HG03521 (cell line): Measurements from ENCODE around the gene MRPS18C.

ENCODE experiments used
- ATAC-seq: cut with Tn5 transposase; IDR thresholded peaks from one replicate; pipeline ENCODE4 v1.9.1; 2021; ENCODE audit warnings: mild to moderate bottlenecking, moderate library complexity; ENCODE audit not compliant: unreplicated experiment

MRPS18C gene

DNA sequence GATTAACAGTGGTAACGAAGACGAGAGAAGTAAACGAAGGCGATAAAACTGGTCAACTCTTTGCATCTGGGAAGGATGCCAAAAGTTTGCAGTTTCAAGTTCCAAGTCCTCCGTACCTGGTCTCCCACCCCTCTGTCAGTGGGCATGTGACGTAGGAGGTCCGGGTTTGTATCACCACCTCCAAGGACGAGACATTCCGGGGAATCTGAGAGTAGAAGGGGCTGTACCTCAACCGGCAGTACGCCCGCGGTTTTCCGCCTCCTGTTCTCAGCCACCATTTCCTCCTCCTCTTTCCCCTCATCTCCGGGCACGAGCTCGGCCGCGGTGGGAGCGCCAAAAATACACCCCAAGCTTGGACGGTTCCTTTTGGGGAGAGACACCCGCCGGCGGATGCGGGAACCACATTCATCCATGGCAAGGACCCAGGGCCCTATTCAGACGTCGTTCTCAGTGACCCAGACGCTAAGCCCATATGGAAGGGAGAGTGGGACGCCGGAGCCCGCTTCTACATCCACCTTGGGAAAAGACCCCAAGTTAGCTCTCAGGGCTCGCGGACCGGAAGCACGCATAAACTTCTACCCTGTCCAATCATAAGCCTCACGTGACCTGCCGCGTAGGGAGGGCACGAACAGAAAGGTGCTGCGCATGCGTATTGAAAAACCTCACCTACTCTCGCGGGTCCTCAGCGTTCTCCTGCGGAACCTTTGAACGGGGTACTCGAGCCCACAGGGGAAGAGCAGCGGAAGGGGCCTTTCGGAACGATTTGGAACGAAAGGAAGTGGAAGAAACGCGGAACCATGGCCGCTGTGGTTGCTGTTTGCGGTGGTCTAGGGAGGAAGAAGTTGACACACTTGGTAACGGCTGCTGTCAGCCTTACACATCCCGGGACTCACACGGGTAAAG, at the start of gene MRPS18C, which contains the start of gene HELQ:
MRPS18C (plus strand) TSS at position 778 of the 903 bp plus-strand sequence; CDS start at position 798, 20 bp downstream.
HELQ (minus strand) TSS at position 543 of the 903 bp plus-strand sequence; CDS start at position 413, 130 bp downstream.
- peak; percentile 95 for ATAC-seq

DNA sequence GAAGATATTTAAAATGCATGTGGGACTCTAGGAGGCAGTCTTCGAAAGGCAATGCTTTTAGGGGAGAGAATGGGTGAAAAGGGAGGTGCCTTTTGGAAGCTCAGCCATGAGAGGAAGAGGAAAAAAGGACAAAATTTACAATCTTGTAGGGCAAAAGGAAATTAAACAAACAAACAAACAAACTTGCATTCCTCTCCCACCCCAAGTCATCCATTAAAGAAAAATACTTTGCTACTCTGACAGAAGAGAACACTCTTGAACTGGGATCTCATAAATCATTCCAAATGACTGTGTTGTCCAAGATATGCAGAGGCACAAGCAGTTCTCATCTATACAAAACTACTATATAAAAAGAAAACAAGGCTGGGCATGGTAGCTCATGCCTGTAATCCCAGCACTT, 47.0 kb upstream of the MRPS18C start:
- no peak for ATAC-seq

DNA sequence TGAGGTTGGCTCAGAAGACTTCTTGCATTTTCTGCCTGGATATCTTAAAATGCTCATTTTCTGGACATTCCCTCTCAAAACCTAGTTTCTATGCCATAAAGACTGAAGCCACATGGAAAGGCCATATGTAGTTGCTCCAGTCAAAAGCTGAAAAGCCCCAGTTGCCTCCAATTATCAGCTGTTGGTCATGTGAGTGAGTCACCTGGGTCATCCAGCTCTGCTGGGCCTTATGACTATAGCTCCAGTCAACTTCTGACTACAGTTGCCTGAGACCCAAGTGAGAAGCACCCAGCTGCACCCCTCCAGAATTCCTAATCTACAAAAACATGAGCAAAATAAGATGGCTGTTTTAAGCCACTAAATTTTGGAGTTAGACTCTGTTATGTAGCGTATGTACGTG, 42.2 kb upstream of the MRPS18C start:
- no peak for ATAC-seq

DNA sequence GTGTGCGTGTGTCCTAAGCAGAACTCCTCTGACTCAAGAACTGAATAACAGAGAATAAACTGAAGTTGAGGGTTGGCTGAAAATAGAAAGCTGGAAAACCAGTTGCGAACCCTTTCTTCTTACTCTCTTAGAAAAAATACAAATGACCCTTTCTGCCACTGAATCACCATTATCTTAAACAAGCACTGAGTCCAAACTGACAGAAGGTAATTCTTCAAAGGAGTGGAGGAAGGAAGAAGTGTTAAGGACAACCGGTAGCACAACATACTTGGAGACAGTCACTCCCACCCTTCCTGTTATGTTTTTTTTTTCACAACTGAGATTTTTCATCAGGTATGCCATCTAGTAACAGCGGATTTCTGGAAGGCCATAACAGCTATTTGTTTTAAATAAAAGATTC, 38.3 kb upstream of the MRPS18C start:
- ATAC-seq = no peak

DNA sequence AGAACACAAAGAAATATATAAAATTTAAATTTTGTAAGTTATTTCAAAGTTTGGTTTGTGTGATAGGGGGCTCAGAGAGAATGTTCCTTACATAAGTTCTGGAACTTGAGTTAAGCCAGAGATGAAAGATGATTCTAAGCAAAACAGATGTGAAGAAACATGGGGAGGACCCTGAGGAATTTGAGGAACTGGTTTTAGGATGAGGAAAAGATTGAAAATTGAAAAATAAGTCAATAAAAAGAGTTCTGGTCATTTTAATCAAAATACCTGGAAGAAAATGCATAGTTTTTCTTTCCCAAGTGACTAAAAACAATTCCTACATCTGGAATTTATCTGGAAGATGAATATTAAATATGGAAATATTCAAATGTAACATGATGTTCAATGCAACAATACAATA, 37.6 kb upstream of the MRPS18C start:
- ATAC-seq = no peak

DNA sequence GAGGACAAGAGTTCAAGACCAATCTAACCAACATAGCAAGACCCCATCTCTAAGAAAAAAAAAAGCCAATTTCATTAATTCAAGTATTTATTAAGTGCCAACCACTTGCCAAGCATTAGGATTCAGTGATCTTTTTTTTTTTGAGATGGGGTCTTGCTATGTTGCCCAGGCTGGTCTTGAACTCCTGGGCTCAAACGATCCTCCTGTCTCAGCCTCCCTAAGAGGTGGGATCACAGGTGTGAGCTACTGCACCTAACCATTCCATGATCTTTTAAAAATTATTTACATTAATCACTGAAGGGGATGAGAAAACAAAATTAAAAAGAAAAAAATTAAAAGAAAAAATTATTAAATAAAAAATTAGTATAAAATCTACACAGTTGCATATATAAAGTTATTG, 24.7 kb upstream of the MRPS18C start:
- ATAC-seq = no peak

DNA sequence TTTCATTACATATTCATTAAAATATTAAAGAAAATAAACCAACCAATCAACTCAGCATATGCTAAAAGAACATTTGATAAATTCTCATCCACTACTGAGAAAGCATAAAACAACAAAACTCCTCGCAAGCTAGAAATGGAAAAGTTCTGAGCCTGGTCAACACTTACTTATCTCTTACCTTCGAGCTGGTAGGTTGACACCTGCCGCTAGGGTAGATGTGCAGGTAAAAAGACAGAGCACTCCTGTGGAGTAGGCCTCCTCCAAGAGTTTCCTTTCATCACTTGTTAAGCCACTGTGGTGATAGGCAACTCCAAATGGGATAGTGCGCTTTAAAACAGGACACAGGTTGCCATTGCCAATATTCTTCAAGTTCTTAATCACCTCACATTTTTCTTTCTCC, 19.2 kb upstream of the MRPS18C start:
- ATAC-seq = no peak

DNA sequence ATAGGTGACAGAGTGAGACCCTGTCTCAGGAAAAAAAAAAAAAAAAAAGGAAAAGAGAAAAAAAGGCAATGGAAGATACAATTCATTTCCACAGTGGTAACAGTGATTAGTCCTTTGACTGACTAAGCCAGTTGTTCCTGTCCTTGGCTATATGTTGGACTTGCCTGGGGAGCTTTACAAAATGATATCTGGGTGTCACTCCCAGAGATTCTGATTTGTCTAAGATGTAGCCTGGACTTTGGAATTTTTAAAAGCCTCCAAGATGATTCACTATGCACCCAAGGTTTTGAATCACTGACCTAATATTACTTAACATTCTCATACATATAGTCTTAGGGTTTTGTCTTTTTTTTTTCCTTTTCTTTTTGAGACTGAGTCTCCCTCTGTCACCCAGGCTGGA, 17.1 kb upstream of the MRPS18C start:
- ATAC-seq = no peak

DNA sequence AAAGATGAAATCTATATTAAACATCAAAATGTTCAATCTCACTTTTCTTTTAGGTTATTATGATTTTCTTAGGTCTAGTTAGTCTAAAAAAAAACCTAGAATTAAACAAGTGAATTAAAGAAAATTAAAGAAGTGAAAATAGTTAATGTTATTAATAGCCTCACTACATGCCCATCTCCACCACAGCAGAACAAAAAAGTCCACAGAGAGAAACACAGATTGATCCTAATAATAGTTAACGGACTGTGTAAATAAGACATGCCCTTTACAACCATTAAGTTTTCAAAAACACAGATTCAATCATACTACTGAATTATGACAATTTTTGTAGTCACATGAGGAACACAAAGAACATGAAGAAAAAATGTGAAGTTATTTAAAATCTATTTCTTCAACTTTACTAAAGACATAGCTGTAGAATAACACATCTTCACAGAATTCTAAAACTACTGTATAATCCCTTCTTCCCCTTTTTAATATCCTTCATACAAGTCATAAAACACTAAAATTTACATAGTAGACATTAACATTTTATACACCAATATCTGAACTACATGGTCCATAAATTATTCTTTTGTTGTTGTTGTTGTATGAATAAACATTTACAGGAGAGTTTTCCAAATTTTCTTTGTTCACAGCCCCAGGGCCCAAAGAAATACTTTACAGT, 15.6 kb upstream of the MRPS18C start:
- ATAC-seq = no peak

DNA sequence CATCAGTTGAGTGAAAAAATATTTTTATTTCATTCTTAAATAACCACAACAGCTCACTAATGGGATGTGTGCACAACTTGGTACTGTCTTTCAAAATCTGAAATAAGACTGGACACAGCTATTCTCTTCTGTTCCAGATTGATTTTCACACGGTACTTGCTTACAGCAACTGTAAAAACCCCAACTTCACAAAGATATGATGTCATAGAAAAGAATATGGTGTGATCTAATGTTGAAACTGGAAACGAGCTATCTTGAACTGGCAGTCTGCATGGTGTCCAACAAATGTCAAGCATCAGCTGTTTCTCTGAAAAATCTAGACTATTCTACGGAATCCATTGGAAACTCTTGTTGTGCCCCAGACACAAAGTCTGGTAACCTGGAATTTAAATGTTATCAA, 15.0 kb upstream of the MRPS18C start:
- ATAC-seq = no peak

DNA sequence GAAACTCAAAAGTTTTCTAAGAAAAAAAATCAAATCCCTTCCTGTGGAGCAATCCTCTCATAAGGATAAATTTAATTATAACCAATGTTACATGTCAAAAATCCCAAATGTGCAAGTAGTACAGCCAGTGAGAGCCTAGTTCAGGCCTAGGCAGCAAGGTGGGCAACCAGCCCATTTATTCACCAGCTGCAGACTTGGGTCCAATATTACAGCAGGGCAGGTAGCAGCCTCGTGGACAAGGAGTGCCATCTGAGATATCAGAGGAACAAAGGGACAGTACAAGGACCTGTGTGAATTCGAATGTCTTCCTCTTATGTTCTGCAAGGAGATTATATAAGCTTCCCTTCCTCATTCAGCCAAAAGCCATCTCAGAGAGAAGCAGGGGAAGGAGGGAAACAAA, 6.8 kb upstream of the MRPS18C start:
- no peak for ATAC-seq

DNA sequence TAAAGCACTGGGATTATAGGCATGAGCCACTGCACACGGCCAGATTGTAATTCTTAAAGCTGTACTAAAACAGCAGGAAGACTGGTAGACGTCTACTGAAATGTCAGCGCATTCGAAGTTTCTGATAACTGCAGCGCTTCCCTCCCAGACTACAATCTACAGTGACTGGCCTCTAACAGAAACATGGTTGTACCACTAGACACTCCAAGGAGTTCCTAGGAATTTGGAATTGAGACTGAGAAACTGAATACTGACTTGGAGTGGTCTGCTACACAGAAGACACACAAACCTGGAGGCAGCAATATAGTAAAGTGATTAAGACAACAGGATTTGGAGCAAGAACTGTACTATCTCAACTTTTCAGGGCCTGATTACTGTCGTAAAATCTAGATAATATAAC, 1.2 kb upstream of the MRPS18C start:
- no peak for ATAC-seq

DNA sequence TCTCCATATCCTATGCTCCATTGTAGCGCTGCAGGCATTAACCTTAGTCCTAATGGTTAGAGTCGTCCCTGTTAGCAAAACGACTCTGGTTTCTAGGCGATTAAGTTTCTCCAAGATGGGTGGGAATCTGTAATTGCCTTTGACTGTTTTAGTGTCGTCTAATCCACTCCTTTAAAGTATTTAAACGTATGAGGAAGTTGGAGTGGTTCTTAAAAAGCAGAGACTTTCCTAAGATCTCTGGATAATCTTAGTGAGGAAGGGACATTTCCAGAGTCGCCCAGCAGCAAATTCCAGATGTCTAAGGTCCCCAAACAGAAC, 285 bp downstream of the MRPS18C start:
- no peak for ATAC-seq

DNA sequence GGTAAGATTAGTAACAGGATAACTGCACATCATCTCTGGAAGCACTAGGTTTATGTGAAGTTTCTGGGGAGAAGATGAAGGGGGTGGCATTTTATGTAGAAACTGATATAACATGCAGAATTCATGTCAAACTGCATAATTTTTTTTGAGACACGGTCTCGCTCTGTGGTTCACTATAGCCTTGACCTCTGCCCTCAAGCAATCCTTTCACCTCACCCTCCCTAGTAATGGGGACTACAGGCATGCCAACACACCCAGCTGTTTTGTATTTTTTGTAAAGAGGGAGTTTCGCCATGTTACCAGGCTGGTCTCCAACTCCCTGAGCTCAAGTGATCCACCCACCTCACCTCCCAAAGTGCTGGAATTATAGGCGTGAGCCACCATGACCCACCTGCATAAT, 17.6 kb downstream of the MRPS18C start:
- no peak for ATAC-seq

DNA sequence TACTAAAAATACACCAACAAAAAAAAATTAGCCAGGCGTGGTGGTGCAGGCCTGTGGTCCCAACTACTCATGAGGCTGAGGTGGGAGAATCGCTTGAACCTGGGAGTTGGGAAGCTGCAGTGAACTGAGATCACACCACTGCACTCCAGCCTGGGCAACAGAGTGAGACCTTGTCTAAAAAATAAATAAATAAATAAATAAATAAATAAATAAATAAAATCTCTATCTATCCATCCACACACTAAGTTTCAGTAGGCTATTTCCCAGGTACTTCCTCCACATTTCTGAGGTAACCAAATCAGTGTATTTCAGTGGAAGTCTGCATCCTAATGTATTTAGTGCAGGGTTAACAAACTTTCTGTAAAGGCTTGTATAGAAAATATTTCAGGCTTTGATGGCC, 18.1 kb downstream of the MRPS18C start:
- ATAC-seq = no peak

DNA sequence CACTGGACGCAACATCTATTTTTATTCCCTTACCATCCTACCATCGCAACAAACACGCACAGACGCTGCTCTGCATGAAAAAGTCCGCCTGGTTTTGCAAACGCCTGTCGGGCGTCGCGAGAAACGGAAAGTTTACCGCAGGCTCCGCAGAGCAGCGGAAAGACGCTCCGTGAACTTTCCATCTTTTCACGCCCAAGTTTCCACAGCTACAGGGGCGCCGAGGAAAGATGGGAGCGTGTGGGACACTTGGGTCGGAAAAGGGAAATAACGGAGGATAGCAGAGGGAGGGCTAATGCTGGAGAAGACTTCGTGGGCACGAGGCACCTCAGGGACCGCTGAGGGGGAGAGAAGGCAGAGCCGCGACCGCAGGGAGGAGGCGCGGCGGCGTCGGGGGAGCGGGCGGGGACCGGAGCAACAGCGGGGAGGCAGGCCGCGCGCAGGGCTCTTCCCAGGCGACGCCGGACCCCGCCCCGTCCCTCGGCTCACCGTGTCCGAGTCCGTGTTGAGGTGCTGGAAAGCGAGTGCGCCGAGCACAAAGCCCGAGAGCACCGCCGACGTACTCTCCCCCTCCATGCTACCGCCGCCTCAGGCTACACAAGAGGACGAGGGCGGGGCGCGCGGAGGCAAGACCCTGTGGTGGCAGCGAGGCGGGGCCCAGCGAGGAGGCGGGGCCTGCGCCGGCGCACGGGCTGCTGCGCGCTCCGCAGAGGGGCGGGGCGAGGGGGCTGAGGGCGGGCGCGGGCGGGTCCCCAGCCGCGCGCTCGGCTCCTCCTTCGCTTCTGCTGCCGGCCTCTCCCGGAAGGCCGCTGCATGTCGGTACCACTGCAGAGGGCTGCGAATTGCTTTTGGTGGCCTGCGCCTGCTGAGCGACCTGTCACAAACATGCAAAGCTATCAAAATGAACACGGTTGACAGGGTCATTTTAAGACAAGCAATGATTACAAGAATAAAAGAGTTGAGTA, 28.9 kb downstream of the MRPS18C start, which contains the start of gene ABRAXAS1:
ABRAXAS1 (minus strand) TSS at position 601 of the 962 bp plus-strand sequence; CDS start at position 573, 28 bp downstream.
- peak; percentile 96 for ATAC-seq

DNA sequence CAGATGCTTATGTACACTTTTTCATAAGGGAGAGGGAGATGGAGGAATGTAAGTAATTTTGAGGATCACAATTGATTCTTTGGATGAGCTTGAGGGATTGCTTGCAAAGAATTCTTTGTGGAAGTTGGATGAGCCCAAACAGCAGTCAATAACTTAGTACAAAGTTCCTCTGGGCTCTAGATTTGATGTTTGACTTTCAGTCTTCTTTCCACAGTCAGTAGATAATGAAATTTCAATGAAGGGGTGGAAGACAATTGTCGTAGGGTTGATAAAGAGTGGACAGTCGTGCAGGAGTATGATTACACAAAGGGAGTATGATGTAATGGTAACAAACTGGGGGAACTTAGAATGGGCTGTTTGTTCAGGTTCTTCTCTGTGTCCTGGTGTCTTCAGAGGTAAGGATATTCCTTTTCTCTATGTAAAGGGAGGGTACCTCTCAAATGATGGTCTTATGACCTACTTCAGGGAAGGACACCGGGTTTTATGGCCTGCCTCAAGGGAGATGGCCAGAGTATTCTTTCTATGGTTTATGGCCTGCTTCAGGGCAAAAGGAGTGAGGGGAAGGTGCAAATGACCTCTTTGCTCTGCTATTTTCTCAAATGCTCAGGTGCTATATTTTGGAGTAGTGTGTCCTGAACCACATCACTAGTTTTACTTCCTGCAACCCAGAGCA, 30.7 kb downstream of the MRPS18C start:
- ATAC-seq = no peak

DNA sequence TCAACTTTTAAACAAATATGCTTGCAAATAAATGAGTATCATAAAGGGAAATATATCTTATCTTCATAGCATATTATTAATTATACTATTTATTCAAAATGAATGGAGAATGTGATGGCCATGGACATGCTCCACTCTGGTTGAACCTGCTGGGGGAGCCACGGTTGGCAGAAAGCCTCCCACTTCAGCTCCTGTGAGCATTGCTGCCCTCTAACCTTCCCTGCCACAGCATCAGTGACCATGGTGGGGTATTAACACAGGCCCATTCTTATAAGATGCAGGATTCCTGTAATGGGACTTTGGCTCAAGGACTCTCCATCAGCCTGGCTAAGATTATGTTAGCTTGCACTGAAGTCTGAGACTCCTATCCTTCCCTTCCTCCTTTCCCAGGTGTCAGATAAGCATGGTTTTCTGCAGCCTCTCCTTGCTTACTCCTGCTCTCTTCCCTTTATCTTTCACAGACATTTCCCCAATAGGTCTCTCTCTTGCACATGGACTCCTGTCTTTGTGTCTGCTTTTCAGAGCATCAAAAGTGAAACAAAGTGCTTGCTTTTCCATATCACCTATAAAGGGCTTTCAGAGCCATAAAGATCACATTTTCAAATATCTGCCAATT, 34.0 kb downstream of the MRPS18C start:
- ATAC-seq = no peak

DNA sequence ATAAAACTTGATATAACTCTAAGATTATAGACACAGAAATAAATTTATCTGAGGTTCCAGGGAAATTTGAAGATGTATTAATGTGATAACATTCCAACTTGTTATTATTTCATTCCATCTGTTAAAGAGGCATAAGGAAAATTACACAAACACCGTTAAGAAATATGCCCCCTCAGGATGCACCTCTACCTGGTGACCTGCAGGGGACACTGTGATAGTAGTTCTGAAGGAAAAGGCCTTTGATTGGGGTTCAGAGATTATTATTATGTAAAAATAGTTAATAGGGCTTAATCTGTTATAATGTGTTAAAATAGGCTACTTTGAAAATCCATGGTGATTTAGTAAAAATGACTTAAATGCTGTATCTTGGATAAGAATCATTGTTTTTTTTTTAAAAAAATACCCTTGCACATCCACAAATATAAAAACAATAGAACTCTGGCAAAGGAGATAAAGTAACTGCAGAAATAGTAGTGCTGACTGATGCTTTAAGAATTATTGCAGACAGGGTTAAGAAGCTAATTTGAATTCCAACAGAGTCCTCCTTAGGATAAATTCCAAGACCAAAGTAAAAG, 35.1 kb downstream of the MRPS18C start:
- peak; percentile 84 for ATAC-seq
